Activated naive CD4-positive, alpha-beta T cell (primary cell): ENCODE measurements around the gene PACRG.

Experiments
- DNase-seq, 4 experiments: peaks; one replicate each; lab custom pipeline; 2025; lab: John Stamatoyannopoulos, UW

The PACRG gene

GRCh38 chr6:163335056-163335455 lies 607.3 kb downstream of the PACRG start:
- no peak for DNase-seq

GRCh38 chr6:163335671-163336545 lies 608.1 kb downstream of the PACRG start:
- DNase-seq = no peak

GRCh38 chr6:163336961-163337360 lies 609.2 kb downstream of the PACRG start:
- DNase-seq = no peak

GRCh38 chr6:163337958-163338357 lies 610.2 kb downstream of the PACRG start:
- no peak for DNase-seq

GRCh38 chr6:163338671-163339405 lies 611.1 kb downstream of the PACRG start:
- no peak for DNase-seq

- no peak for DNase-seq
Measured at GRCh38 chr6:163339466-163339865, 611.7 kb downstream of the PACRG start.

- no peak for DNase-seq
Measured at GRCh38 chr6:163340201-163340887, 612.6 kb downstream of the PACRG start.

GRCh38 chr6:163341224-163342061 lies 613.7 kb downstream of the PACRG start:
- no peak for DNase-seq

- no peak for DNase-seq
Measured at GRCh38 chr6:163342571-163343539, 615.1 kb downstream of the PACRG start.

- no peak for DNase-seq
Measured at GRCh38 chr6:163343609-163344008, 615.8 kb downstream of the PACRG start.

GRCh38 chr6:163344411-163344810 lies 616.6 kb downstream of the PACRG start:
- no peak for DNase-seq

- DNase-seq = no peak
Measured at GRCh38 chr6:163345931-163346330, 618.2 kb downstream of the PACRG start.

GRCh38 chr6:163346497-163346961 lies 618.8 kb downstream of the PACRG start:
- no peak for DNase-seq

- no peak for DNase-seq
Measured at GRCh38 chr6:163347021-163347446, 619.3 kb downstream of the PACRG start.

- no peak for DNase-seq
Measured at GRCh38 chr6:163348789-163349680, 621.3 kb downstream of the PACRG start.

GRCh38 chr6:163349696-163350095 lies 621.9 kb downstream of the PACRG start:
- no peak for DNase-seq

GRCh38 chr6:163351013-163351412 lies 623.2 kb downstream of the PACRG start:
- no peak for DNase-seq

GRCh38 chr6:163352011-163352685 lies 624.4 kb downstream of the PACRG start:
- DNase-seq = no peak

GRCh38 chr6:163352966-163353365 lies 625.2 kb downstream of the PACRG start:
- DNase-seq = no peak
